Neural crest cell (in vitro differentiated cells): Measurements from ENCODE around the gene EXOC4. TPM values are rescaled to one million over a fixed set of nuclear protein-coding genes. Genes with fewer than 3 reads are reported as not detected.

Experiments used
- DNase-seq: peaks from one replicate; pipeline ENCODE4 v3.0.0; 2021; ENCODE audit warnings: low read depth, mixed read lengths, low spot score
- H3K27ac Mint-ChIP-seq: one replicate; pipeline ENCODE4 v1.8.0; 2021; ENCODE audit warnings: mild to moderate bottlenecking, mixed read lengths; ENCODE audit not compliant: unreplicated experiment
- H3K27me3 Mint-ChIP-seq: 2 replicates; pipeline ENCODE4 v1.8.0; 2021; ENCODE audit warnings: low read depth, mild to moderate bottlenecking, mixed read lengths
- H3K36me3 Mint-ChIP-seq: 2 replicates; pipeline ENCODE4 v1.8.0; 2021; ENCODE audit warnings: low read depth, mild to moderate bottlenecking, mixed read lengths
- H3K4me1 Mint-ChIP-seq: 2 replicates; pipeline ENCODE4 v1.8.0; 2021; ENCODE audit warnings: mixed read lengths
- H3K4me3 Mint-ChIP-seq: one replicate; pipeline ENCODE4 v1.8.0; 2021; ENCODE audit warnings: mild to moderate bottlenecking, mixed read lengths
- H3K9me3 Mint-ChIP-seq: 2 replicates; pipeline ENCODE4 v1.8.0; 2021; ENCODE audit warnings: mixed read lengths
- CTCF ChIP-seq: fragments of 200-600 bp; sonication (generic); conservative IDR thresholded peaks from 2 replicates; pipeline ENCODE4 v1.5.0; 2021; ENCODE audit warnings: antibody characterized with exemption, mild to moderate bottlenecking
- total RNA-seq: library from RNA; stranded (reverse); gene quantifications from 2 replicates; pipeline ENCODE4 v1.2.1, GENCODE V29; 2021

EXOC4 gene
- total RNA-seq, 1 donor from 2014 or later = 79.7 TPM

- no peak overlapping the region for H3K4me3 Mint-ChIP-seq
- no peaks in the 10 kb centered on the region for H3K36me3 Mint-ChIP-seq
- H3K9me3 Mint-ChIP-seq = no peaks in the 10 kb centered on the region
- H3K27me3 Mint-ChIP-seq = no peaks in the 10 kb centered on the region
- no peak for DNase-seq
- no peak for TF ChIP-seq CTCF
- H3K27ac Mint-ChIP-seq = no peak overlapping the region
- H3K4me1 Mint-ChIP-seq = peaks cover 13% of the 10 kb centered on the region
Observed at GRCh38 chr7:133770863-133771492, 518.1 kb downstream of the EXOC4 start.

- no peak for TF ChIP-seq CTCF
- no peaks in the 10 kb centered on the region for H3K36me3 Mint-ChIP-seq
- no peaks in the 10 kb centered on the region for H3K9me3 Mint-ChIP-seq
- H3K4me3 Mint-ChIP-seq = no peak overlapping the region
- no peaks in the 10 kb centered on the region for H3K27me3 Mint-ChIP-seq
- DNase-seq = no peak
- H3K27ac Mint-ChIP-seq = no peak overlapping the region
- H3K4me1 Mint-ChIP-seq = peaks cover 13% of the 10 kb centered on the region
Observed at GRCh38 chr7:133771788-133772419, 519.0 kb downstream of the EXOC4 start.

GRCh38 chr7:133773601-133774000 lies 520.7 kb downstream of the EXOC4 start:
- Mint-ChIP-seq H3K4me1 (peaks cover 10% of the 10 kb centered on the region), H3K36me3 (peaks cover 3% of the 10 kb centered on the region), H3K9me3 (no peaks in the 10 kb centered on the region), H3K27me3 (no peaks in the 10 kb centered on the region), H3K27ac (no peak overlapping the region), H3K4me3 (no peak overlapping the region)
- no peak for DNase-seq
- TF ChIP-seq CTCF = no peak

GRCh38 chr7:133775201-133775600 lies 522.3 kb downstream of the EXOC4 start:
- Mint-ChIP-seq H3K9me3 (peaks cover 11% of the 10 kb centered on the region), H3K36me3 (peaks cover 14% of the 10 kb centered on the region), H3K27ac (no peak overlapping the region), H3K27me3 (no peaks in the 10 kb centered on the region), H3K4me1 (peaks cover 10% of the 10 kb centered on the region), H3K4me3 (no peak overlapping the region)
- TF ChIP-seq CTCF = no peak
- DNase-seq = no peak

GRCh38 chr7:133776266-133776665 lies 523.4 kb downstream of the EXOC4 start:
- Mint-ChIP-seq H3K4me3 (no peak overlapping the region), H3K9me3 (peaks cover 11% of the 10 kb centered on the region), H3K4me1 (peaks cover 4% of the 10 kb centered on the region), H3K27me3 (no peaks in the 10 kb centered on the region), H3K36me3 (peaks cover 17% of the 10 kb centered on the region), H3K27ac (no peak overlapping the region)
- no peak for TF ChIP-seq CTCF
- DNase-seq = no peak
